GM21717 (cell line): ENCODE data around the gene MMP25.
"Not testable (repeated sequence)": the region's sequence is repeated elsewhere in the genome, so short reads cannot be mapped to it uniquely, and the experiment has no call there.

Experiments
- ATAC-seq: cut with Tn5 transposase; IDR thresholded peaks from one replicate; pipeline ENCODE4 v1.9.1; 2021; ENCODE audit warnings: mild to moderate bottlenecking, moderate library complexity; ENCODE audit not compliant: unreplicated experiment

Gene MMP25

DNA sequence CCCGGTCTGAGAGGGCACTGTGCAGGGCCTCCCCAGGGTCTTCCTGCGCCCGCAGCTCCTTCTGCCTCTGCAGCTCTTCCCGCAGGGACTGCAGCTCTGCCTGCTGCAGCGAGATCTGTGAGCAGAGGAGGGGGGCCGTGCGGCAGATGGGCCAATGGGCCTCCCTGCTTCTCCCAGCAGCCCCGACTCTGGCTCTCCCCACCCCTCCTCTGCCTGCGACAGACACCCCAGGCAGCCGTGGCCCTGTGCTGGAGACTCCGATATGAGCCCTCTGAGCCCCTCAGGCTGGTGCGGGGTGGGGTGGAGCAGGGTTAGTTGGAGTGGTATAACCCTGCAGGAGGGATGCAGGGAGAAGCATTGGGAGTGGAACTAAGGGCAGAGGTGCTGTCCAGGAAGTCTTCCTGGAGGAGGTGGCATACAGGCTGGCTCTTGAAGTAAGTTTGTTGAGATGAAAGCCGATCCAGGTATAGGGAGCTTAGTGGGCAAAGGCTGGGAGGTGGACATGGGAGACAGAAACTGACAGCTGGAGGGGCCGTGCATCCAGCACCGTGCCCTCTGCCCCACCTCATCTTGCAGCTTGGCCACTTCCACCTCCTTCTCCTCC, 17.5 kb upstream of the MMP25 start:
- ATAC-seq, result no peak

DNA sequence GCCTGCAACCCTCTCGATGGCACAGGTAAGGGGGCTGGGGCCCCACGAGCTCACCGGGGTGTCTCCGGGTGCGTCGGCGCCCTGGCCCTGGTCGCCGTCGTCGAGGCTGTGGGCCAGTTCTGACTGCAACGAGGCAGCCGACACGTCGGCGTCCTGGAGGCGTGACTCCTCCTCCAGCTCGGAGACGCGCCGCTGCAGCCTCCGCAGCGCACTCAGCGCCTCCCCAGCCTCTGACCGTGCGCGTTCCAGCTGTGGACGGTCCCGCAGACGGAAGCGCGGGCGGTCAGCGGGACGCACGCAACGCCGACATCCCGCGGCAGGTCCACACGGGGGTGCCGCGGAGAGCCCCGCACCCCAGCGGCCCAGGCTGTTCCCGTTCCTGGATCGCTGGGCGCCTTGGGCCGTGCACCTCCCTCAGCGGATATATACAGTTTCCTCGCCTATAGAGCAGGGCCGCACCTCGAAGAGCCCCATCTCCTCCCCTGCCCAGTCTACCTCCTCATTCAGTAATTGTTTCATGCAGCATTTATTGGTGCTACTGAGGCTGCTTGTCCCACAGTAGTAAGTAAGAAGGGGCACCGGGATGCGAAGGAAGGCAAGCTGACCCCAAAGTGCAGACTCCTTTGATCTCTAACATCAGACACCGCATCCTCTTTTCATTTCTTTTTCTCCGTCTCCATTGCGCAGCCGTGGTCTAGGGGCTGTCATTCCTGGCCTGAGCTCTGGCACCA, 16.7 kb upstream of the MMP25 start:
- no peak for ATAC-seq

DNA sequence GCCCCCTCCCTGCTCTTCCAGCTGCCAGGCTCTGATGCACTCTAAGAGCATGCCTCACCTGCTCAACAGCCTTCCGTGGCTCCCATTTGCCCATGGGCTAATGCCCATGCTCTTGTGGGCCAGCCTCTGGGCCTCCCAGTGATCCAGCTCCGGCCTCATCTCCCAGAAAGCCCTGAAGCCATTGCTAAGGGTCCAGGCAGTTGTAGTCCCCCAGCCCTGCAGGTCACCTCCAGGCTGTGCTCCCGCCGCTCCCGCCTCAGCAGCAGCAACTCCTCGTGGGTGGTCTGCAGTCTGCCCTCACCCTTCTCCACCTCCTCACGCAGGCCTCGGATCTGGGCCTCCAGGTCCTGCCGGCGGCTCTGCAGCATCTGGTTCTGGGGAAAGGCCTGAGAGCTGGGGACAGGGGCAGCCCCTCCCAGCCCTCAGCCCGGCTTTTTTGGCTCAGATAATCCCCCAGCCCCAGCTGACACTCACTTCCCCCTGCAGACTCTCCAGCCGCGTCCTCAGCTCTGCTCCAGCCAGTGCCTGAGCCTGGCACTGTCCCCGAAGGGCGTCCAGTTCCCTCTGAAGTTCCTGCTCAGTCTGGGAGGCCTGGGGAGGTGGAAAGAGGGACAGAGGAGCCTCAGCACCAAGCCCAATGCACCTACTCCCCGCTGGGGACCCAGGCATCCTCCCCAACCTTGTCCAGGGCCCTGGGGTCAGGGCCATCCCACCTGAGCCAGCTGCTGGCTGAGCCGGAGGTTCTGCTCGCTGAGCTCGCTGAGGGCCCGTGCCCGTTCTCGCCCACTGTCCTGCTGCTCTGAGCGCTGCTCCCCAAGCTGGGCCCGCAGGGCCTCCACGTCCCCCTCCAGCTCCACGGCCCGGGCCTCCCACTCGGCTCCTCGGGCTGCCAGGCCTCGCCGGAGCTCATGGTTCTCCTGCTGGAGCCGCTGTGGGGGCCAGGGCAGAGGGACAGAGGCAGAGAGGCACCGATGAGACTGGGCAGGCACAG, 15.8 kb upstream of the MMP25 start:
- ATAC-seq, result no peak

- ATAC-seq, result no peak
Observed at GRCh38 chr16:3032624-3033023, 13.7 kb upstream of the MMP25 start.

DNA sequence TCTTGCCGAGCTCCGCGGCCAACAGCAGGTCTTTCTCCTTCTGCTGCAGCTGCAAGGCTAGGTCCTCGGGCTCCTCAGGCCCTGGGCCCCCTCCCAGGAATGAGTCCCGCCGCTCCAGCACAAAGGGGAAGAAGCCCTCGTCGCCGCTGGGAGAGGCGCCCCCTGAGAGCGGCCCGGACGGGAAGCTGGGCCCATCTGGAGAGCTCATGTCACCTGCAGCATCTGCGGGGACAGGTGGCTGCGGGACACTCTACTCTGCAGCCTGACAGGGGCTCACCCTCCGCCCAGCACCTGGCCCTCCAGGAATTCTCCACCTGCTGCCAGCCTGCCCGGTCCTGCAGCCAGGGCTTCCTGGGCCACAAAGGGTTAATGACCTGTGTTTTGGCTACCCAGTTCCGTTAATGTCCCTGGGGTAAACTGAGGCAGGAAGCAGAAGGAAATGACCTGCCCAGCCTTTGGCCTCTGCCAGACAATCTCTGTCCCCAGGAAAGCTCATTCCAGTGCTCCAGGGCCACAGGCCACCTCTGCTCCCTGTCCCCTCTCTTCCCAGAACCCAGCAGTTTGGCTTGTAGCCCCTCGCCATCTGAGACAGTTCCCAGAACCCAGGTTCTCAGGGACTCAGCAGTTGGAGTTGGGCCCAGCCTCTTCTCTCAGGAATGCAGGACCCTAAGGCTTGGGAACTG, 10.9 kb upstream of the MMP25 start:
- no peak for ATAC-seq

- no peak for ATAC-seq
Observed at GRCh38 chr16:3035972-3036725, 10.2 kb upstream of the MMP25 start.

DNA sequence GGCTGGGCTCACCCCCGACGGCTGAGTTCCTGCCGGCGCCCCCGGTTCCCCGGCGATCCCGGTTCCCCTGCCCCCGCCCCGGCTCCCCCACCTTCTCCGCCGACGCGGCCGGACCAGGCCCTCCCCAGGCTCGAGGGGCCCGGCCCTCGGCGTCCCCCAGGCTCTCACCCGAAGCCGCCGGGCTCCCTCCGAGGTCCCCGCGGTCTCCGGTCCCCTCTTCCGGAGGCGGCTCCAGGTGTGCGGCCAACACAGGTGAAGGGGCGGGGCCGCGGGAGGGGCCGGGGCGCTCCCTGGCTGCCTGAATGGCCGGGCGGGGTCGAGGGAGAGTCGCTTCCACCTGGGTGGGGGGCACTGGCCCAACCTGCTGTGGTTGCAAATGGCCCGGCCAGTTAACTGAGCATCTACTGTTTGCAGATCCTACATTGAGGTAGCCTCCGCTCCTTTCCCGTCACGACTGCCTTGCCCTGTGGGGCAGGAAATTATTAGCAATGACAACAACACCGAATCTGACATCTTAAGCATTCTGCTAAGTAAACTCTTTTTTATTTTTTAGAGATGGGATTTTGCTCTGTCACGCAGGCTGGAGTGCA, 9.5 kb upstream of the MMP25 start, which contains the start of gene BICDL2:
Gene BICDL2 (minus strand): TSS at position 219 of the 590 bp plus-strand sequence. CDS start 1,448 bp downstream, outside the sequence.
- no peak for ATAC-seq

DNA sequence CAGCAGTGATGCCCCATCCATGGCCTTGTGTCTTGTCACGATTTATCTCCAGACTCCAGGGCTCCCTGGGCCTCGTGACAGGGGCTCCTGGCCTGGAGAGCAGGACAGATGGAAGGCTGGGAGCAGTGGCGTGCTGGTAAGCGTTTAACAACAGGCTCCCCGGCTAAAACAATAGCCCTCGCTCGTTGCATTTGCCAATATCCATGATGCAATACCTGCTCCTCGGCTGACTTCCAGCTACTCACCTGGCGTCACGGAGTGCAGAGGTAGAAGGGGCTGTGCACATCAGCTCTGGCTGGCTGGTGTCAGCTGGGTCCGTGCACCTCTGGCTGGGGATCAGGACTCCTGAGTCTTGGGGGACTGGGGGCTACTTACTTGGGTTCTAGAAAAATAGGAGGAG, 8.1 kb upstream of the MMP25 start:
- no peak for ATAC-seq

GRCh38 chr16:3038896-3039295, 7.5 kb upstream of the MMP25 start:
- ATAC-seq, result no peak

DNA sequence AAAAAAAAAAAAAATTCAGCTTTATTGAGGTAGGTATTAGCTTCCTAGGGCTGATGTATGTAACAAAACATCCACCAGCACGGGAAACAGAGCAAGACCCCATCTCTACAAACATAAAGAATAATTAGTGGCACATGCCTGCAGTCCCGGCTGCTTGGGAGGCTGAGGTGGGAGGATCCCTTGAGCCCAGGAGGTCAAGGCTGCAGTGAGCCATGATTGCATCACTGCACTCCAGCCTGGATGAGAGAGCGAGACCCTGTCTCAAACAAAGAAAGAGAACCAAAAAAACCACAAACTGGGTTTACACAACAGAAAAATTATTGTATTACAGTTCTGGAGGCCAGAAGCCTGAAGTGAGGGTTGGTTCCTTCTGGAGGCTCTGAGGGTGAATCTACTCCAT, 4.0 kb upstream of the MMP25 start:
- ATAC-seq, result no peak

- no peak for ATAC-seq
Observed at GRCh38 chr16:3044708-3045107, 1.7 kb upstream of the MMP25 start.

GRCh38 chr16:3046641-3047386, 453 bp downstream of the MMP25 start:
- ATAC-seq, result no peak

- no peak for ATAC-seq
Observed at GRCh38 chr16:3047387-3047720, 993 bp downstream of the MMP25 start.

DNA sequence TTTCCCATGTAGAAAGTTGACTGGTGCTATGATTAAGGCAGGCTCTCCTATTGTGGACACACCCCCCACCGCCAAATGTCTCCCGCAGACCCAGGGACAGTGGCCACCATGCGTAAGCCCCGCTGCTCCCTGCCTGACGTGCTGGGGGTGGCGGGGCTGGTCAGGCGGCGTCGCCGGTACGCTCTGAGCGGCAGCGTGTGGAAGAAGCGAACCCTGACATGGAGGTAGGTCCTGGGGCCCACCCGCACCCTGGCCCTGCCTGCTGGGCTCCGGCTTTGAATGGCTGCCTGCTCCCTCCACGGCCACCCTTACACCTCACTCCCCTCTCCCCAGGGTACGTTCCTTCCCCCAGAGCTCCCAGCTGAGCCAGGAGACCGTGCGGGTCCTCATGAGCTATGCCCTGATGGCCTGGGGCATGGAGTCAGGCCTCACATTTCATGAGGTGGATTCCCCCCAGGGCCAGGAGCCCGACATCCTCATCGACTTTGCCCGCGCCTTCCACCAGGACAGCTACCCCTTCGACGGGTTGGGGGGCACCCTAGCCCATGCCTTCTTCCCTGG, 3.6 kb downstream of the MMP25 start:
- ATAC-seq, result no peak

- no peak for ATAC-seq
Observed at GRCh38 chr16:3050487-3050886, 4.1 kb downstream of the MMP25 start.

DNA sequence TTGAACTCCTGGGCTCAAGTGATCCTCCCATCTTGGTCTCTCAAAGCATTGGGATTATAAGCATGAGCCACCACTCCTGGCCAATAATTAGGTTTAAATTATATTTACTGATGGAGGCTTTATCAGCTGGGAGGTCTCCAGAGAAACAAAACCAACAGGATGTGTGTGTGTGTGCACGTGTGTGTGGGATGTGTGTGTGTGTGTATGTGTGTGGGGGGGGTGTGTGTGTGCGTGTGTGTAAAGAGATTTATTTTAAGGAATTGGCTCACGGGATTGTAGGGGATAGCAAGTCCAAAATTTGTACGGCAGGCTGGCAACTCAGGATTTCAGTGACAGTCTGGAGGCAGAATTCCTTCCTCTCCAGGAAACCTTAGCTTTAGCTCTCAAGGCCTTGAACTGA, 4.6 kb downstream of the MMP25 start:
- ATAC-seq, result no peak

DNA sequence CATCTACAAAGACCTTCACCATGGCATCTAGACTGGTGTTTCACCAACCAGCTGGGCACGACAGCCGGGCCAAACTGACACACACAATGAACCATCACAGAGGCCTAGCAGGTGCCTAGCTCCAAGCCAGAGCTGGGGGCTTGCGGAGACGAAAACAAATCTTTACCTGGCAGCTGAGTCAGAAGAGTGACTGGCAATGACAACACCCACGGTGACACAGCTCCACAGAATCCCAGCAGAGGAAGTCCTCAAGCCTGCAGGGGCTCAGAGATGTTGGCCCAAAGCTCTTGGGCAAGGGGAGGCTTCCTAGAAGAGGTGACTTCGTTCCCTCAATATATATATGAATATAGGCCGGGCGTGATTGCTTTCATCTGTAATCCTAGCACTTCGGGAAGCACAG, 5.1 kb downstream of the MMP25 start:
- ATAC-seq, result no peak

- not testable (repeated sequence) for ATAC-seq
Observed at GRCh38 chr16:3052571-3053329, 6.4 kb downstream of the MMP25 start.
